CD4-positive, alpha-beta T cell treated with Interleukin-10 for 1 hour (primary cell): ENCODE data around the gene EEA1.
A peak's percentile ranks its signal among the peaks of the same experiment; 100 is the strongest.

Experiments
- DNase-seq: peaks from one replicate; pipeline ENCODE4 v3.0.0-alpha.2; 2020

EEA1 gene

DNA sequence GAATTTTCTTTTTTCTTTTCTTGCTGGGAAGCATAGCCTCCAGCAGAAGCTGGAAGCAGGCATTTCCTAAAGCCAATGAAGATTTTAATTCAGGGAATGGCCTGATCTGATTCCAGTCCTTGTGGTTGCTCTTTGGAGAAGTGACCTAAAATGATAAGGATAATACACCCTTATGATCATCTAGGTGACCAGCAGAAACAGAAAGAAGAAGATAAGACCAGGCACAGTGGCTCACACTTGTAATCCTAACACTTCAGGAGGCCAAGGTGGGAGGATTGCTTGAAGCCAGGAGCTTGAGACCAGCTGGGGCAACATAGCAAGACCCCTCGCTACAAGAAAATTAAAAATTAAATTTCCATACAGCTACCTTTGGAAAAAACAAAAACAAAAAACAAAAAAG, 51.2 kb downstream of the EEA1 start:
- DNase-seq, result no peak

GRCh38 chr12:92876496-92876895, 52.6 kb downstream of the EEA1 start:
- no peak for DNase-seq

DNA sequence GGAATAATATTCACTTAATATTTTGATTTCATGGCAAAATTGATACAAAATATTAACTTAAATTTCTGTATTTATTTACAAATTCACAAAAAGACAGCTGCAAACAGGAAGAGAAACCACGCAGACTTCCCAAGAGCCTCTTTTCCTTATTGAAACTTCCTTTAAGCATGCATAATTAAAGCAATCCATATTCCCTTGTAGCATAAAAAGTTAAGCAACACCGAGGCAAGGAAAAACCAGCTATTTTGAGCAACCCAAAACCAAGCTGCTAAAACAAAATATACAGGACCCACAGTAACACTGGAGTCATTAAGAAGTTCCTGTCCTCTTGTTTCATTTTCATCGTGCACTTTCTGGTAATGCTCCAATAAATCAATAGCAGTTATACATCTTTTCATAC, 58.0 kb downstream of the EEA1 start:
- no peak for DNase-seq

DNA sequence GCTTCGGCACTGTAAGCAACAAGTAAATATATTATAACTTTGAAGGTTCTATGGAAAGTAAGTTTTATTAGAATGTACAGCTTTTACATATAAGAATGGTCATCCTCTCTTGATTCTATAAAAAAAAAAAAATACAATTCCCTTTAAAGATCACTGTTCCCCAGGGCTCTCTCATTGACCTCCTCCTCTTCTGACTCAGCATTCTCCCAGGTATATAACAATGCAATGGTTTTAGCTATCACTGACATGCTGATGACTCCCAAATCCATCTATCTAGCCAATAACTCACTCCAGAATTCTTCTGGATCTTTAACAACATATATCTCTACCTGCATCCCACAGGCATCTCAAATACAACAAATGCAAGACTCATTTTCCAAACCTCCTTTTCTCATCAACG, 62.7 kb downstream of the EEA1 start:
- no peak for DNase-seq

DNA sequence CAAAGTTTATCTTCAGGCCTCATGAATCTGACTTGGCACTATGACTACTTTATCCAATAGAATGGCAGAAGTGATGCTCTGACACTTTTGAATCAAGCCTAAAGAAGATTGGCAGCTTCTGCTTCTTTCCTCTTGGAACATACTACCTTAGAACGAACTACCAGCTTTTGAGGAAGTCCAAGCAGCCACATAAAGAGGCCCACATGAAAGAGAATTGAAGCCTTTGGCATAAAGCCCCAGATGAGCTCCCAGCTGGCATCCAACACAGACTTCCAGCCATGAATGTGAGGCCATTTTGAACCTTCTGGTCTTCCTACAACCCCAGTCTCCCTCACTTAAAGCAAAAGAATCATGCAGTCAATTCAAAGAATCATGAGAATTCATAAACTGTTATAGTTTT, 65.8 kb downstream of the EEA1 start:
- no peak for DNase-seq

DNA sequence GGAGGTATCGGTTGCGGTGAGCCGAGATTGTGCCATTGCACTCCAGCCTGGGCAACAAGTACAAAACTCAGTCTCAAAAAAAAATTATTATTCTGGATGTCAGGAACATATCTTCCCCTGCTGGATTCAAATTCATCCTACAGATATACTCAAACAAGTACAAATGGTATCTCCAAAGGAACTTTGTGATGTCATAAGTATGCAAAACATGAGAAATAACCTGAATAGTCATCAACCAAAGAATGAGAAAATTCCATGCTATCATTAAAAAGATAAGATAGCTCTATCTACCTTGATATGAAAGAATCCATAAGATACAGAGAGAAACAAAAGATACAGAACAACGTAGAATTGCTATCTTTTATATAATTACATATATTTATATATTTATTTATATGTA, 67.7 kb downstream of the EEA1 start:
- DNase-seq, result no peak

GRCh38 chr12:92860521-92860920, 68.6 kb downstream of the EEA1 start:
- DNase-seq, result no peak

- no peak for DNase-seq
These were observed 69.3 kb downstream of the EEA1 start for GRCh38 chr12:92859650-92860386.

DNA sequence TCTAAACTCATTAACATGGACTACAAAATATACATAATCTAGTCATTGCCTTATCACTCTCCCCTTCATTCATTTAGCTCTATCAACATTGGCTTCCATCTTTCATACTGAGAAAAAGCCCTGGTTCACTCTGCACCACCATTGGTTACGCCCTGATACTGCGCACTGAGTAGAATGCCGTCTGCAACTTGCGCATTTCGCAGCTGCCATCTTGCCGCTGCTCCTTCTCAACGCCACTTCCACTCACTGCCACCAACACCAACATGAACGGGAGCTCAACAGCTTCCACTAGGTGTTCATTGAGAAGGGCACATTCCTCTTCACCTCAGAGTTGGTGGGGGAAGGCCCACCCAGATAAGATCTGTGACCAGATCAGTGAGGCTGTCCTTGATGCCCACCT, 71.3 kb downstream of the EEA1 start:
- no peak for DNase-seq

- DNase-seq, result no peak
These were observed 74.8 kb downstream of the EEA1 start for GRCh38 chr12:92854344-92854743.

GRCh38 chr12:92848740-92849139, 80.4 kb downstream of the EEA1 start:
- DNase-seq, result no peak

DNA sequence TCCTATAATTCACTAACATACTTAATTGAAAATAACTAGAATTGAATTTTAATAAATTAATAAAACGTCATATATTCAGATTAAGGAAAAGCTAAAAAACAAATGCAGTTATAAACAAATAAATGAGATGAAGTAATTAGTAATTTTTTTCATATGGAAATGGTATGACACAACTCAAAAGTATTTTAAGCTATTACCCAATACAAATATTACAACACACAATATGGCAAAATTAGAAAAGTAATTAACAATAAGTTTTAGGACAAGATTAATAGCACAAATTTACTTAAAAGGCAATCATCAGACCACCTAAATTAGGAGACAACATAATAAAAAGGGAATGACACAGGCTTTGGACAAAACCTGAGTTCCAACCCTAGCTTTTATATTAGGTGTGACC, 81.7 kb downstream of the EEA1 start:
- DNase-seq, result no peak

DNA sequence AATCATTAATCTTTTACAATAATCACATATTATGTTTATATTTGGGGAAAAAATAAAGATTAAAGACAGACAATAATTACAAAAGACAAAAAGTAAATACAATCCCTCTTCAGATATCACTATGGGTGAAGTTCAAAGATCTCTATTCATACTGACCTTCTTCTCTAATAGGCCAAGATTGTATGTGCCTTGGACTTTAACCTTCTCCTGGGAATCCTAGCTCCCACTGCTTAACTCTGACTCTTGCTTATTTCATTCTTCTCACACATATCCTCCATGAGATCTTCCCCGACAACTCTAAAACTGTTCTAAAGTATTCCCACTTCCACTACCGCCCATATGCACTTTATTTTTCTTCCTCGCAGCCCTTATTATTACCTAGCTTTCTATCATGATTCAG, 83.8 kb downstream of the EEA1 start:
- no peak for DNase-seq

GRCh38 chr12:92844151-92844763, 84.8 kb downstream of the EEA1 start:
- DNase-seq, result no peak

DNA sequence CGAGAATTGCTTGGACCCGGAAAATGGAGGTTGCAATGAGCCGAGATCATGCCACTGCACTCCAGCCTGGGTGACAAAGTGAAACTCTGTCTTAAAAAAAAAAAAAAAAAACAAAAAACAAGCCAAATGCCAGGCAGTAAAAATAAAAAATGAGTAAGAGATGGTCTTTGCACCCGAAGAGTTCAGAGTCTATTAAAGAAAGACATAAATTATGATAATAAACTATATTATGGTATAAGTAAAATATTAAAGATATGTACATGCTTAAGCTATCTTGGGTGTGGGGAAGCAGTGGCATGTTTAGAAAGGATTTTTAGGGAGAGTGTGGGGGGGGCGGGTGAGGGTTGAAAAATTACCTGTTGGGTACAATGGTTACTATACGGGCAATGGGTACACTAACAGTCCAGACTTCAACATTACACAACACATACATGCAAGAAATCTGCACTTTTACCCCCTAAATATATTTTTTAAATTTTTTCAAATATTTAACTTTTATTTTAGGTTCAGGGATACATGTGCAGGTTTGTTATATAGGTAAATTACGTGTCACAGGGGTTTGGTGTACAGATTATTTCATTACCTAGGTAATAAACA, 99.3 kb downstream of the EEA1 start:
- no peak for DNase-seq

DNA sequence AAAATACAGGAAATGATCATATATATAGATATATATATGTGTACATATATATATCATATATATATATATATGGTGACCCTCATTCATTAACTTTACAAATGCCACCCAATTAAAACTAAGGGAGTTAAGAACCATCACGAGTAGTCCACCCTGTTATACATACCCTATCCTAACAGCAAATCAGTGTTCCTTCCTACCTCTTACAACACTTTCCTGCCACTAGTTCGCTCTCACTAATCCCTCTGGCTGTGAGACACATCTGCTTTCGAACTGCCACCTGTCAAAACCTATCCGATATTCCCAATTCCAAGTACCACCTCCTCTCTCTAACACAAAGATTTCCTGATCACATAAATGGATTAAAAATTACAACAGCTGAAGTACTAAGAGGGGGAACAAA, 100.5 kb downstream of the EEA1 start:
- no peak for DNase-seq

DNA sequence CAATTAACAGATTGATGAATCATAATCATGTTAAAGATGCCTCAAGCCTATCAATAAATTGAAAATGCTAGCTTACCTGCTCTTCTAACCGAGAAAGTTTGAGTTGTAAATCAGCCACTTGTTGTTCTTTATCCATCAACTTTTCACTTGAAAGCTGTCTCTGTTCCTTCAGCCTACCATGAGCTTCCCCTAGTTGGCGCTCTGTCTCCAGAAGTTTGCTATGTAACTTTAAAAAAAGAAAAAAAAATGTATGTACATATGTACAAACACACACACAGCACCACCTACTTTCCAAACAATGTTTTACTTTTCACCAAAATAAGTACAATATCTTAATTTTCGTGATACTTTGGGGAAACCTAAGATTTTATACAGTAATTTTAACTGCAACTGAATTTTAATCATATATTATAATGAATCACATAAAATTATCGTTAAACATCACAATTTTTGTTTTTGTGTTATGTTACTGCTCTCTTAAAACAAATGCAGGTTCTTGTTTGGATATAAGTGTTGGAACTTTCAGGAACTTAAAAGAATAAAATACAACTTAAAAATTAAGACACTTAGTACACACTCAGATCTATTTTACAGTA, 101.2 kb downstream of the EEA1 start:
- peak; percentile 39 for DNase-seq

DNA sequence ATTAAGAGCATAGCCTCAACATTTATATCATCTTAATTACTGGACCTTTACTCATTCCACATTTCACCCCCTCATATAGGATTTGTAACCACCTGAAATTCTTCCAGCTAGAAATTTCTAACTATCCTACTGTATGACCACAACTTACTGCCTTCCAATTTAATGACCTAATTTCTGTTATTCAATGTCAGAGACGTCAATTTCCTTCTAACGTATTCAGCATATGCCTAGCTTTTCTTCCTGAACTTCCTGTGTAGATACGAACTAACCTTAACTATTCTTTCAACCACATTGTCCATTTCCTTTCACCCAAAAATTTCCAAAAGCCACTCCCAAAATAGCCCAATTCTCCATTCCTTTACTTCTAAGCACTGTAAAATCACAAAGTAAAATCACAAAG, 108.0 kb downstream of the EEA1 start:
- no peak for DNase-seq

DNA sequence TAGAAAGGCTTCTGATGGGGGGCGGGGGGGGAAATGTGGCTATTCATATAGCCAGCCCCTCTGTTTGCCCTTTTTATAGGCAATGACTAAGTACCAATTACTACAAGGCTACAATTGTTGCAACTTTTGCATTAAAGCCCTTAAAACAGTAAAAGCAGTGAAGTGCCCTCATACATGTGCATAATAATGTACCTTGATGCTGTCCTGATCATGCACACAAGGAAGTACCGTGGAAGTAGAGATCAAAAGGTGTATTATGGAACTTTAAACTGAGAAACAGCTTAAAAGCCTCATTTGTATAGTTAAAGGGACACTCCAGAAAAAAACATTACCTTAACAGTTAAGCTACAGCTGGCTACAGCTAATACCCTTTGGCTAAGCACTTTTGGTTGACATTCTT, 114.5 kb downstream of the EEA1 start:
- no peak for DNase-seq

GRCh38 chr12:92810370-92810769, 118.7 kb downstream of the EEA1 start:
- DNase-seq, result no peak

DNA sequence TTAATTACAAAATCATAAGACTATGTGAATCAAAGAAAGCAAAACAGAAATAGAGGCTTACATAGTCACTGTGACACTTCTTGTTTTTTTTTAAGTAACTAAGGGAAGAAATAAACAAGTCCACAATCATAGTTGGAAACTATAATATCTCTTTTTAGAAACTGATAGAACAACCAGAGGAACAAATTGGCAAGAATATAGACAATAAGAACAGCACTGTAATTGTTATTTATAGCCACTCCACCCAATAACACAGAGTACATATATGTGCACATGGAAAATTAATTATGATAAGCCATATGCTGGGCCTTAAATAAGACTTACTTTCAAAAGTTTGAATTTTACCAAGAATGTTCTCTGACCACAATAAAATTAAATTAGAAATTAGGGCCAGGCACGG, 125.2 kb downstream of the EEA1 start:
- DNase-seq, result no peak

GRCh38 chr12:92802906-92803305, 126.2 kb downstream of the EEA1 start:
- DNase-seq, result no peak

- no peak for DNase-seq
These were observed 132.4 kb downstream of the EEA1 start for GRCh38 chr12:92796650-92797049.

DNA sequence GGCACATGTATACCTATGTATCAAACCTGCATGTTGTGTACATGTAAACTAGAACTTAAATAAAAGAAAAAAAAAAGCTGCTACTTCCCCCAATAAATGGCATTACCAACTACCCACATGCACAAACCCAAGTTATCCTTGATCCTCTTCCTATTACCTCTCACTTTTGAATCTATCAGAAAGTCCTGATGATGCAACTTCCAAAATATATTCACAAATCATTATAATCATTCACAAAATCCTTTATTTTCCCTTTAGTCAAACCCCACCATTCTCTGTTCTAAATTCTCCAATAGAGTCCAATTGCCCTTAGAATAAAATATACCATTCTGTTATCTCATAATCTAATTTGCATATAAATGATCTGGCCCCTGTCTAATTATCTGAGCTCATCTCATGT, 134.3 kb downstream of the EEA1 start:
- no peak for DNase-seq
